Lower leg skin (tissue), 3 donors: ENCODE results near the gene TRAPPC4.

Experiments used
- POLR2A ChIP-seq, 2 donors: fragments of 450-650 bp; IDR thresholded peaks; one replicate each; pipeline ENCODE4 v1.6.1; 2016 to 2017; ENCODE audit warnings: antibody characterized with exemption in 2 of 2, mild to moderate bottlenecking in 1 of 2, moderate library complexity in 1 of 2
- TF ChIP-seq, protein P1 (sequence below), 3 donors: fragments of 450-650 bp; IDR thresholded peaks; one replicate each; pipeline ENCODE4 v1.5.1; 2016; ENCODE audit warnings: antibody characterized with exemption in 3 of 3, mild to moderate bottlenecking in 3 of 3, moderate library complexity in 2 of 3

DNA sequence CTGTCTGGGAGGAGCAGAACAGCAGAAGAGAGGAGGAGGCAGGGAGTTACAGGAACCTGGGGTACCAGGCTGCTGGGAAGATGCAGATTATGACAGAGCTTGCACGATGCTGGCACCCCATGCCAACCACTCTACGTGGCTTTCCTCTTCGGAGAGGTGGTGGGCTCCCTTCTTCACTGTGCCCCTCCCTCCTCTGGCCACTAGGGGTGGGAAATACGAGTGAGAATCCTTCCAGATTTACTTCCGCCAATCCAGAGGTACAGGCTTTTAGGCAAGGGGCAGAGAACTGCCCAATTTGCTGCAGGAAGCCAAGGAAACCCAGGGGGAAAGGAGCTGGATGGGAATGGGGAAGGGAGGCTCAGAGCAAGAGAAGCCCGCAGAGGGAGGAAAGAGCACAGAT, 26.1 kb downstream of the TRAPPC4 start:
- TF ChIP-seq, protein P1, sequence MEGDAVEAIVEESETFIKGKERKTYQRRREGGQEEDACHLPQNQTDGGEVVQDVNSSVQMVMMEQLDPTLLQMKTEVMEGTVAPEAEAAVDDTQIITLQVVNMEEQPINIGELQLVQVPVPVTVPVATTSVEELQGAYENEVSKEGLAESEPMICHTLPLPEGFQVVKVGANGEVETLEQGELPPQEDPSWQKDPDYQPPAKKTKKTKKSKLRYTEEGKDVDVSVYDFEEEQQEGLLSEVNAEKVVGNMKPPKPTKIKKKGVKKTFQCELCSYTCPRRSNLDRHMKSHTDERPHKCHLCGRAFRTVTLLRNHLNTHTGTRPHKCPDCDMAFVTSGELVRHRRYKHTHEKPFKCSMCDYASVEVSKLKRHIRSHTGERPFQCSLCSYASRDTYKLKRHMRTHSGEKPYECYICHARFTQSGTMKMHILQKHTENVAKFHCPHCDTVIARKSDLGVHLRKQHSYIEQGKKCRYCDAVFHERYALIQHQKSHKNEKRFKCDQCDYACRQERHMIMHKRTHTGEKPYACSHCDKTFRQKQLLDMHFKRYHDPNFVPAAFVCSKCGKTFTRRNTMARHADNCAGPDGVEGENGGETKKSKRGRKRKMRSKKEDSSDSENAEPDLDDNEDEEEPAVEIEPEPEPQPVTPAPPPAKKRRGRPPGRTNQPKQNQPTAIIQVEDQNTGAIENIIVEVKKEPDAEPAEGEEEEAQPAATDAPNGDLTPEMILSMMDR (IDR thresholded peaks at IDR 0.05) = no peak
- no peak for TF ChIP-seq POLR2A (IDR thresholded peaks at IDR 0.05)
